ENCODE measurements around the gene CCL3.

CCL3 gene

DNA sequence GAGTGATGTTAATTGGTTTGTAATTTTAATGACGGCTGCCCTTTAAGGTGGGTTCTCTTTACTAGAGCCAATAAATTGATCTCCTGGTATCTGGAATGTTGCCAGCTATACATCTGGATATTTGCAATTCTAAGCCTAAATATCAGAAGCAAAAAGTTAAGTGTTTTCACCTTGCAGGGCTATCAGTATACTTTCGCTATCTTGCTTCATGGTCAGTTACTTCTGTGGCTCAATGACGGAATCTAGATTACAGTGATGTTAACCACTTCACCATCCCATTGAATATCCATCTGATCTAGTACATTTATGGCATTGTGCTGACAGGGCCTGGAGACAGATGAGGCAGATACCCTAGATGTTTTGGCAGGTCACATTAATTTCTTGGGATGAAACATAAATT, 42.0 kb upstream of the CCL3 start:
- no peak for DNase-seq (ENCODE audit: low read depth)
- no peak overlapping the region for H3K4me3 ChIP-seq (ENCODE audit: control insufficient read depth, low read depth, low read length)
- TF ChIP-seq, protein P1, sequence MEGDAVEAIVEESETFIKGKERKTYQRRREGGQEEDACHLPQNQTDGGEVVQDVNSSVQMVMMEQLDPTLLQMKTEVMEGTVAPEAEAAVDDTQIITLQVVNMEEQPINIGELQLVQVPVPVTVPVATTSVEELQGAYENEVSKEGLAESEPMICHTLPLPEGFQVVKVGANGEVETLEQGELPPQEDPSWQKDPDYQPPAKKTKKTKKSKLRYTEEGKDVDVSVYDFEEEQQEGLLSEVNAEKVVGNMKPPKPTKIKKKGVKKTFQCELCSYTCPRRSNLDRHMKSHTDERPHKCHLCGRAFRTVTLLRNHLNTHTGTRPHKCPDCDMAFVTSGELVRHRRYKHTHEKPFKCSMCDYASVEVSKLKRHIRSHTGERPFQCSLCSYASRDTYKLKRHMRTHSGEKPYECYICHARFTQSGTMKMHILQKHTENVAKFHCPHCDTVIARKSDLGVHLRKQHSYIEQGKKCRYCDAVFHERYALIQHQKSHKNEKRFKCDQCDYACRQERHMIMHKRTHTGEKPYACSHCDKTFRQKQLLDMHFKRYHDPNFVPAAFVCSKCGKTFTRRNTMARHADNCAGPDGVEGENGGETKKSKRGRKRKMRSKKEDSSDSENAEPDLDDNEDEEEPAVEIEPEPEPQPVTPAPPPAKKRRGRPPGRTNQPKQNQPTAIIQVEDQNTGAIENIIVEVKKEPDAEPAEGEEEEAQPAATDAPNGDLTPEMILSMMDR (conservative IDR thresholded peaks at IDR 0.05; ENCODE audit: control insufficient read depth, insufficient read depth, low read depth, low read length), result no peak

- H3K4me3 ChIP-seq (ENCODE audit: control insufficient read depth, low read depth, low read length), result no peak overlapping the region
- TF ChIP-seq, protein P1 (conservative IDR thresholded peaks at IDR 0.05; ENCODE audit: control insufficient read depth, insufficient read depth, low read depth, low read length), result no peak
- no peak for DNase-seq (ENCODE audit: low read depth)
These were observed 41.5 kb upstream of the CCL3 start for GRCh38 chr17:36131421-36131820.

GRCh38 chr17:36130346-36130745, 40.4 kb upstream of the CCL3 start:
- TF ChIP-seq, protein P1 (conservative IDR thresholded peaks at IDR 0.05; ENCODE audit: control insufficient read depth, insufficient read depth, low read depth, low read length), result no peak
- DNase-seq (ENCODE audit: low read depth), result no peak
- H3K4me3 ChIP-seq (ENCODE audit: control insufficient read depth, low read depth, low read length), result no peak overlapping the region

GRCh38 chr17:36129616-36130015, 39.7 kb upstream of the CCL3 start:
- H3K4me3 ChIP-seq (ENCODE audit: control insufficient read depth, low read depth, low read length), result no peak overlapping the region
- DNase-seq (ENCODE audit: low read depth), result no peak
- TF ChIP-seq, protein P1 (conservative IDR thresholded peaks at IDR 0.05; ENCODE audit: control insufficient read depth, insufficient read depth, low read depth, low read length), result no peak

- no peak for DNase-seq (ENCODE audit: low read depth)
- TF ChIP-seq, protein P1 (conservative IDR thresholded peaks at IDR 0.05; ENCODE audit: control insufficient read depth, insufficient read depth, low read depth, low read length), result no peak
These were observed 38.6 kb upstream of the CCL3 start for GRCh38 chr17:36128411-36128978.

GRCh38 chr17:36127911-36128310, 38.0 kb upstream of the CCL3 start:
- H3K4me3 ChIP-seq (ENCODE audit: control insufficient read depth, low read depth, low read length), result no peak overlapping the region
- no peak for DNase-seq (ENCODE audit: low read depth)
- TF ChIP-seq, protein P1 (conservative IDR thresholded peaks at IDR 0.05; ENCODE audit: control insufficient read depth, insufficient read depth, low read depth, low read length), result no peak

More at GRCh38 chr17:36128411-36128978, 38.6 kb upstream of the CCL3 start:
- no peak overlapping the region for H3K4me3 ChIP-seq (ENCODE audit: control insufficient read depth, low read depth, low read length)
